Smooth muscle cell (in vitro differentiated cells): ENCODE data around the gene CHRDL1. TPM values are rescaled to one million over a fixed set of nuclear protein-coding genes. Genes with fewer than 3 reads are reported as not detected.

Experiments
- DNase-seq: peaks from one replicate; lab custom pipeline; 2025; ENCODE audit not compliant: unreplicated experiment; lab: John Stamatoyannopoulos, UW
- H2AFZ ChIP-seq: fragments of 200-600 bp; sonication (generic); 2 replicates; pipeline ENCODE4 v1.6.0; 2016; ENCODE audit warnings: antibody characterized with exemption, low read depth, mild to moderate bottlenecking
- H3F3A ChIP-seq: fragments of 200-600 bp; sonication (generic); 2 replicates; pipeline ENCODE4 v1.6.0; 2017; ENCODE audit warnings: antibody characterized with exemption, low read depth
- H3K27ac ChIP-seq: fragments of 200-600 bp; sonication (generic); 2 replicates; pipeline ENCODE4 v1.5.1; 2016; ENCODE audit warnings: low read depth, mild to moderate bottlenecking
- H3K27me3 ChIP-seq: fragments of 200-600 bp; sonication (generic); 2 replicates; pipeline ENCODE4 v1.6.1; 2016; ENCODE audit warnings: low read depth, mild to moderate bottlenecking
- H3K36me3 ChIP-seq: fragments of 200-600 bp; sonication (generic); 2 replicates; pipeline ENCODE4 v1.5.1; 2016; ENCODE audit warnings: low read depth
- H3K4me1 ChIP-seq: fragments of 200-600 bp; sonication (generic); 2 replicates; pipeline ENCODE4 v1.5.1; 2016; ENCODE audit warnings: low read depth
- H3K4me2 ChIP-seq: fragments of 200-600 bp; sonication (generic); 2 replicates; pipeline ENCODE4 v1.6.0; 2016; ENCODE audit warnings: mild to moderate bottlenecking
- H3K4me3 ChIP-seq: fragments of 200-600 bp; sonication (generic); 2 replicates; pipeline ENCODE4 v1.5.1; 2016; ENCODE audit warnings: mild to moderate bottlenecking
- H3K79me2 ChIP-seq: fragments of 200-600 bp; sonication (generic); 2 replicates; pipeline ENCODE4 v1.6.0; 2016; ENCODE audit warnings: low read depth, mild to moderate bottlenecking
- H3K9ac ChIP-seq: fragments of 200-600 bp; sonication (generic); 2 replicates; pipeline ENCODE4 v1.6.0; 2016; ENCODE audit warnings: low read depth
- H3K9me3 ChIP-seq: fragments of 200-600 bp; sonication (generic); replicated peaks from 2 replicates; pipeline ENCODE4 v1.5.1; 2016; ENCODE audit warnings: low read depth
- H4K20me1 ChIP-seq: fragments of 200-600 bp; sonication (generic); 2 replicates; pipeline ENCODE4 v1.6.0; 2016; ENCODE audit warnings: low read depth
- CTCF ChIP-seq: fragments of 200-600 bp; sonication (generic); IDR thresholded peaks from 2 replicates; pipeline ENCODE4 v1.5.1; 2017; ENCODE audit warnings: borderline replicate concordance, mild to moderate bottlenecking, antibody characterized with exemption; ENCODE audit not compliant: insufficient read depth, poor library complexity, severe bottlenecking
- WGBS: methylation state at CpG from one replicate; pipeline ENCODE4 v1.1.7; 2016; ENCODE audit warnings: low lambda C conversion rate; 5-methylcytosine and 5-hydroxymethylcytosine counted together
- polyA plus RNA-seq: library from polyadenylated mRNA; unstranded; fragments of >200 nt; fragmentation: Nextera tagmentation; extraction: Ambion mirVana; gene quantifications from 2 replicates; pipeline ENCODE4 v1.2.1, GENCODE V29; 2016
- total RNA-seq: library from RNA; depleted of rRNA; stranded (reverse); fragments of >200 nt; gene quantifications from 2 replicates; pipeline ENCODE4 v1.2.3, GENCODE V29; 2014

Gene CHRDL1
- total and polyA plus RNA-seq, 2 experiments from 2014 or later, result not detected

GRCh38 chrX:110706446-110706845 is 89.2 kb downstream of the CHRDL1 start:
- H2AFZ ChIP-seq, result no peak overlapping the region
- no peaks in the 10 kb centered on the region for H4K20me1 ChIP-seq
- no peaks in the 10 kb centered on the region for H3K36me3 ChIP-seq
- DNase-seq, result no peak
- TF ChIP-seq CTCF, result no peak
- no peaks in the 10 kb centered on the region for H3K4me1 ChIP-seq
- H3K4me3 ChIP-seq, result no peak overlapping the region
- H3K27me3 ChIP-seq, result no peaks in the 10 kb centered on the region
- no peak overlapping the region for H3K4me2 ChIP-seq
- H3F3A ChIP-seq, result no peaks in the 10 kb centered on the region
- H3K79me2 ChIP-seq, result no peaks in the 10 kb centered on the region
- no peaks in the 10 kb centered on the region for H3K9me3 ChIP-seq
- H3K9ac ChIP-seq, result no peak overlapping the region
- 64% methylated on average over 2 of the region's 2 CpGs for WGBS
- H3K27ac ChIP-seq, result no peak overlapping the region

- H3K79me2 ChIP-seq, result no peaks in the 10 kb centered on the region
- DNase-seq, result no peak
- H2AFZ ChIP-seq, result no peak overlapping the region
- no peaks in the 10 kb centered on the region for H4K20me1 ChIP-seq
- H3K27me3 ChIP-seq, result no peaks in the 10 kb centered on the region
- TF ChIP-seq CTCF, result no peak
- H3K4me1 ChIP-seq, result no peaks in the 10 kb centered on the region
- H3K9ac ChIP-seq, result no peak overlapping the region
- no peak overlapping the region for H3K4me3 ChIP-seq
- no peak overlapping the region for H3K4me2 ChIP-seq
- 74% methylated on average over 4 of the region's 4 CpGs for WGBS
- H3K27ac ChIP-seq, result no peak overlapping the region
- H3K9me3 ChIP-seq, result no peaks in the 10 kb centered on the region
- H3F3A ChIP-seq, result no peaks in the 10 kb centered on the region
- H3K36me3 ChIP-seq, result no peaks in the 10 kb centered on the region
Observed at GRCh38 chrX:110703641-110704040, 92.0 kb downstream of the CHRDL1 start.

- Histone ChIP-seq H4K20me1 (no peaks in the 10 kb centered on the region), H3K36me3 (no peaks in the 10 kb centered on the region), H3F3A (no peaks in the 10 kb centered on the region), H3K79me2 (no peaks in the 10 kb centered on the region), H3K9ac (no peak overlapping the region), H3K4me1 (no peaks in the 10 kb centered on the region), H3K4me3 (no peak overlapping the region), H3K27me3 (no peaks in the 10 kb centered on the region), H2AFZ (no peak overlapping the region), H3K9me3 (no peaks in the 10 kb centered on the region), H3K4me2 (no peak overlapping the region), H3K27ac (no peak overlapping the region)
- DNase-seq, result no peak
- no peak for TF ChIP-seq CTCF
Observed at GRCh38 chrX:110699109-110699508, 96.5 kb downstream of the CHRDL1 start.

- Histone ChIP-seq H3K36me3 (no peaks in the 10 kb centered on the region), H2AFZ (no peak overlapping the region), H3K4me1 (no peaks in the 10 kb centered on the region), H4K20me1 (no peaks in the 10 kb centered on the region), H3K9ac (no peak overlapping the region), H3K9me3 (no peaks in the 10 kb centered on the region), H3K27ac (no peak overlapping the region), H3K4me2 (no peak overlapping the region), H3K4me3 (no peak overlapping the region), H3K79me2 (no peaks in the 10 kb centered on the region), H3K27me3 (no peaks in the 10 kb centered on the region), H3F3A (no peaks in the 10 kb centered on the region)
- DNase-seq, result no peak
- no peak for TF ChIP-seq CTCF
Observed at GRCh38 chrX:110698696-110699095, 96.9 kb downstream of the CHRDL1 start.
